WI38 (cell line): ENCODE measurements around the gene RAC3.

ENCODE experiments used
- H3K4me3 ChIP-seq: 2 replicates; pipeline ENCODE4 v1.5.1; 2011; ENCODE audit warnings: low read depth, mild to moderate bottlenecking, control low read depth, low read length
- TF ChIP-seq, protein P1 (sequence below): IDR thresholded peaks from 2 replicates; pipeline ENCODE4 v1.5.1; 2012; ENCODE audit warnings: low read depth, mild to moderate bottlenecking, control low read depth, low read length

The RAC3 gene

DNA sequence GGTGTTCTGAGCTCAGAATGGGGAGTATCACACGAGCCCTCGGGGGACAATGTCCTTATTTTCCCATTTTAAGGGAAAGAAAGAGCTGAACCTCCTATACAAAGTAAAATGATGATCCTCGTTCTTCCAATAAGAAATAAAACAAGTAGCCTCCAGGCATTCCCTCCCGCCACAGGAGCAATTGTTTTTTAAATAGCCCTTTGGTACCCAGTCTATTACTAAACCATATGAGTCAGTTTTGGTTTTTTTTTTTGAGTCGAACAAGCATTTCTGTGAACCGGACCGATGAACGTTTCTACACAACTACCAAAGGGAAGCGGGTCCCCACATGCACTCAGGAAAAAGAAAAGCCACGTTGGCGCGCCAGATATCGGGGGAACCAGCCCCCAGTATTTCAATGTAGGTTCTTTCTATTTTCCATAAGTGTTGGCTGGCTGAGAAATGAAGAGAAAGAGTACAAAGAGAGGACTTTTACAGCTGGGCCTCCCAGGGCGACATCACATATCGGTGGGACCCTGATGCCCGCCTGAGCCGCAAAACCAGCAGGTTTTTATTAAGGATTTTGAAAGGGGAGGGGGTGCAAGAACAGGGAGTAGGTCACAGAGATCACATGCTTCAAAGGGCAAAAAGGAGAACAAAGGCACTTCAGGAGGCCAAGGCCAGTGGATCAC, 9.8 kb downstream of the RAC3 start:
- TF ChIP-seq, protein P1, sequence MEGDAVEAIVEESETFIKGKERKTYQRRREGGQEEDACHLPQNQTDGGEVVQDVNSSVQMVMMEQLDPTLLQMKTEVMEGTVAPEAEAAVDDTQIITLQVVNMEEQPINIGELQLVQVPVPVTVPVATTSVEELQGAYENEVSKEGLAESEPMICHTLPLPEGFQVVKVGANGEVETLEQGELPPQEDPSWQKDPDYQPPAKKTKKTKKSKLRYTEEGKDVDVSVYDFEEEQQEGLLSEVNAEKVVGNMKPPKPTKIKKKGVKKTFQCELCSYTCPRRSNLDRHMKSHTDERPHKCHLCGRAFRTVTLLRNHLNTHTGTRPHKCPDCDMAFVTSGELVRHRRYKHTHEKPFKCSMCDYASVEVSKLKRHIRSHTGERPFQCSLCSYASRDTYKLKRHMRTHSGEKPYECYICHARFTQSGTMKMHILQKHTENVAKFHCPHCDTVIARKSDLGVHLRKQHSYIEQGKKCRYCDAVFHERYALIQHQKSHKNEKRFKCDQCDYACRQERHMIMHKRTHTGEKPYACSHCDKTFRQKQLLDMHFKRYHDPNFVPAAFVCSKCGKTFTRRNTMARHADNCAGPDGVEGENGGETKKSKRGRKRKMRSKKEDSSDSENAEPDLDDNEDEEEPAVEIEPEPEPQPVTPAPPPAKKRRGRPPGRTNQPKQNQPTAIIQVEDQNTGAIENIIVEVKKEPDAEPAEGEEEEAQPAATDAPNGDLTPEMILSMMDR: no peak
- H3K4me3 ChIP-seq: no peak overlapping the region

DNA sequence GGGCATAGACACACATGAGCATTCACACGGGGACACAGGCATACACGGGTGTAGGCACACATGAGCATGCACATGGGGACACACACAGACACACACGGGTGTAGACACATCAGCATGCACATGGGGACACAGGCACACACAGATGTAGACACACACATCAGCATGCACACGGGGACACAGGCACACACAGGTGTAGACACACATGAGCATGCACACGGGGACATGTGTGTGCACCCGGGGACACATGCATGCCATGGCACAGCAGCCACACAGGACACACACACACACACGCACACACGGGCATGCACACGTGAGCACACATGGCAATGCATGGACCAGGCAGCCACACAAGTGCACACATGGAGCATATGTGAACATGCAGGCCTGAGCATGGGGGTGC, 11.2 kb downstream of the RAC3 start:
- TF ChIP-seq, protein P1: no peak
- no peak overlapping the region for H3K4me3 ChIP-seq

DNA sequence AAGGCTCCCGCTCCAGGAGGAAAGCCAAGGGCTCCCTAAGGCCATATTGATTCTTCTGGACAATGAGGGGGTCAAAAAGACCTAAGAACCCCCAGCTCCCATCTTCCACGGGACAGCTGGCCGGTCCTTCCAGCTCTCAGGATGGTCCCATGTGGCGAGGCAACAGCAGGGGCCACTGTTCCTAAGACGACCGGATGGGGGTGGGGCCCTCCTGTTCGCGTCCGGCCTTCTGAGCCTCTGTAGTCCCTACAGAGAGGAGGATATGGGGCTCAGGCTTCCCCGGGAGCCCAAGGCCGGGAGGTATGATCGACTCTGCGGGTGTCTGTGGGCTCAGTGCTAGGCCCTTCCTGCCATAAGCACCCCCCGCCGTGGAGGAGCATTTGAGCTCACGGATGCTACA, 12.0 kb downstream of the RAC3 start:
- TF ChIP-seq, protein P1: no peak
- H3K4me3 ChIP-seq: no peak overlapping the region

DNA sequence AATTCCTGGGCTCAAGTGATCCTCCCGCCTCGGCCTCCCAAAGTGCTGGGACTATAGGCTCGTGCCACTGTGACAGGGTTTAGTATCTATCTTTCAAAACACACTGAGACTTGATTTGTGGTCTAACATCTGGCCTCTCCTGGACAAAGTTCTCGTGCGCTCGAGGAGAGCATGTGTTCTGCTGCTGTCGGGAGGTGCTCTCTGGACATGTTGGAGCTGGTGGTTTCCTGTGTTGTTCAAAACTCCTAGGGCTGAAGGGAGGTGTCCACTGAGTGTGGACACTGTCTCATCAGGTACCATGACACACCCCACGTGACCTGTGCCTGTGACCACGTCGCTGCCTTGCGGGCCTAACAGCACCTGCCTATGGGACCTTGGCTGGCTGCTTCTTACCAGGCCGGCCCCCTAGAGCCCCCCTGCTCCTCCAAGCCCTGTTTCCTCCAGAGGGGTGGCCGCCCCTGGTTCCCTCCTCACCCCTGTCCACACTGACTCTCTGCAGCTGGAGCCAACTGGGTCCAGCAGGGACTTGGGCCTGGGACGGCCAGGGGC, 14.5 kb downstream of the RAC3 start:
- H3K4me3 ChIP-seq: no peak overlapping the region
- TF ChIP-seq, protein P1: no peak

DNA sequence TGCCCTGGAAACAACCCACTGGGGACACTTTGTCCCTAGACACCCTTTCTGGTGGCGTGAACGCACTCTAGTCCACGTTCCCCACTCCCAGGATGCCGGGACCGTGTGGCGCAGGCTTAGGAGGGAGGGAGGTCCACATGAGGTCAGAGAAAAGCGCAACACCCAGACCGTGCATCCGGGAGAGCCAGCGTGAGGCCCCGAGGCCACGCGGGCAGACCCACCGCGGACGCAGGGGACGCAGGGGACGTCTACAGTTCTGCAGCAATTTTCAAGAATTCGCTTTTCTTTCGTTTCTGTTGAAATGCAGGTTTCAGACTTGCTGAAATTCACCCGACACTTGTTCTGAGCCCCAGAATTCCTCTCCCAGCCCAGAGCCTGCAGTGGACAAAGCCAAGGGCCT, 15.4 kb downstream of the RAC3 start:
- TF ChIP-seq, protein P1: no peak
- no peak overlapping the region for H3K4me3 ChIP-seq

DNA sequence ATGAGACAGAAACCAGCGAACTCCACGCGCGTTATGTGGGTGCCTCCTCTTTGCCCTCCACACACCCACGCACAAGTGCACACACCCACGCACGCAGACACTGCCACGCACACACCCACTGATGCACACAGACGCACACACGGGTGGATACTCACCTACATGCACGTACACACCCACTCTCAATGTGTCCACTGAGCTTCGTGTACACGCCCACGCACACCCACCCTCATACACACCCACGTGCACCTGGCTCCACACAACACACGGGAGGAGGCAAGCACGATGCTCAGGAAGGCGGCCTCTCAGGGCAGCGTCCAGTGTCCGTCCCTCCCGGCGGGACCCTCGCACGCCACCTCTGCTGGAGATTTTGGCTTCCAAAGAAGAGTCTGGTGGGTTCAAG, 15.9 kb downstream of the RAC3 start:
- no peak overlapping the region for H3K4me3 ChIP-seq
- TF ChIP-seq, protein P1: no peak

DNA sequence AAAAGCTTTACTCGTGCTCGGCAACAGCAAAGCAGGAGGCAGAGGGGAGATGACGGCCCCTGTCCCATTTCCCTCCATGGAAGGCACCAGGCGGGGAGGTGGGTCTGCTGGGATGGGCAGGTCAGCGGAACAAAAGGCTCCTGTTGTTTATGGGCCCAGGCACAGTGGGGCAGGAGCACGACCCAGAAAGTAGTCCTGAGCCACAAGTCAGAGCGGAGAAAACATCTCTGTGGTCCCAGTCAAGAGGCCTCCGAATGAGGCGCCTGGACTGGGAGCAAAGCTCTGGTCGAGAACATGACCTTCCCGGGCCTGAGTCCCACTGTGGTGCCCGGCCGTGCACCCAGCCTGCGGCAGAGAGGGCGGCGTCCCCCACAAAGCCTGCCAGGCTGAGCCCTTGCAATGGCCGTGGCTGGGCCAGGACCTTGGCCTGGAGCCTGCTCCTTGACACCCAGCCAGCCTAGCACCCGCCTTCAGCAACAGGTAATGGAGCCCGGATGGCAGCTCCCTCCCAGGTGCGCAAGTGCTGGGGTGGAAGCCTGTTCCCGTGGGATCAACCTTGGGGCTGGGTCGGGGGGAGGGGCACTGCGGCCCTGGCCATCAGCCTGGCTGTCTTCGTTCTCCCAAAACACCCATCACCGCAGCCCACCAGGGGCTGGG, 16.6 kb downstream of the RAC3 start:
- H3K4me3 ChIP-seq: no peak overlapping the region
- TF ChIP-seq, protein P1: no peak
